Stimulated activated naive CD8-positive, alpha-beta T cell treated with anti-CD3 and anti-CD28 coated beads, Interleukin-15, amount 100 ng/mL, for 72 hours (primary cell): Measurements from ENCODE around the gene MAP2K6.

Experiments
- ATAC-seq: fragments of 150-1000 bp; cut with Tn5 transposase; 2 replicates; pipeline ENCODE4 v1.10.0; 2021; ENCODE audit warnings: mild to moderate bottlenecking, moderate library complexity
- DNase-seq, 2 donors: peaks; one replicate each; pipeline ENCODE4 v3.0.0; 2021 to 2022
- H3K27ac Mint-ChIP-seq, 2 donors: one replicate each; pipeline ENCODE4 v1.8.0; 2022; ENCODE audit warnings: mild to moderate bottlenecking in 2 of 2, mixed read lengths in 2 of 2, moderate library complexity in 2 of 2
- H3K27me3 Mint-ChIP-seq: one replicate; pipeline ENCODE4 v1.8.0; 2022; ENCODE audit warnings: mixed read lengths
- H3K4me1 Mint-ChIP-seq: one replicate; pipeline ENCODE4 v1.8.0; 2022; ENCODE audit warnings: mild to moderate bottlenecking, mixed read lengths
- H3K4me3 Mint-ChIP-seq, 2 donors: one replicate each; pipeline ENCODE4 v1.8.0; 2022; ENCODE audit warnings: mild to moderate bottlenecking in 2 of 2, mixed read lengths in 2 of 2, moderate library complexity in 1 of 2
- H3K9me3 Mint-ChIP-seq, 2 donors: one replicate each; pipeline ENCODE4 v1.8.0; 2022; ENCODE audit warnings: mixed read lengths in 2 of 2

MAP2K6 gene

GRCh38 chr17:69414408-69415274 lies at the start of gene MAP2K6:
TSS of gene MAP2K6 (plus strand) at chr17:69414697. CDS start at chr17:69414985, 288 bp downstream.
- Mint-ChIP-seq H3K27ac (no peak within 1 kb of the TSS), H3K27me3 (no peaks in the 10 kb centered on the region), H3K4me1 (peaks cover 6% of the 10 kb centered on the region), H3K4me3 (no peak within 1 kb of the TSS), H3K9me3 (no peaks in the 10 kb centered on the region)
- DNase-seq (peak; percentile 73 to 80), ATAC-seq (peak; percentile 98)

- H3K9me3 Mint-ChIP-seq = no peaks in the 10 kb centered on the region
- peak; percentile 50 for ATAC-seq
These were observed 47.2 kb upstream of the MAP2K6 start for GRCh38 chr17:69367298-69367697.

GRCh38 chr17:69373069-69373468 lies 41.4 kb upstream of the MAP2K6 start:
- Mint-ChIP-seq H3K9me3 (no peaks in the 10 kb centered on the region), H3K27me3 (no peaks in the 10 kb centered on the region), H3K4me1 (peaks cover 6% of the 10 kb centered on the region), H3K4me3 (no peak overlapping the region), H3K27ac (no peak overlapping the region)
- DNase-seq (no peak), ATAC-seq (no peak)

More at GRCh38 chr17:69367298-69367697, 47.2 kb upstream of the MAP2K6 start:
- peak overlapping the region in 1 of 2 donors; percentile 73 for H3K27ac Mint-ChIP-seq
- no peaks in the 10 kb centered on the region for H3K27me3 Mint-ChIP-seq
- H3K4me1 Mint-ChIP-seq = no peaks in the 10 kb centered on the region
- DNase-seq = no peak
- H3K4me3 Mint-ChIP-seq = no peak overlapping the region

GRCh38 chr17:69375229-69375628 lies 39.3 kb upstream of the MAP2K6 start:
- no peaks in the 10 kb centered on the region for H3K9me3 Mint-ChIP-seq
- H3K4me1 Mint-ChIP-seq = peaks cover 6% of the 10 kb centered on the region
- no peak for ATAC-seq
- H3K27ac Mint-ChIP-seq = no peak overlapping the region
- H3K27me3 Mint-ChIP-seq = no peaks in the 10 kb centered on the region
- DNase-seq = no peak
- H3K4me3 Mint-ChIP-seq = no peak overlapping the region

GRCh38 chr17:69388822-69389442 lies 25.6 kb upstream of the MAP2K6 start:
- DNase-seq (no peak), ATAC-seq (no peak)
- Mint-ChIP-seq H3K9me3 (no peaks in the 10 kb centered on the region), H3K27ac (no peak overlapping the region), H3K27me3 (peaks cover 5% of the 10 kb centered on the region), H3K4me3 (no peak overlapping the region), H3K4me1 (no peaks in the 10 kb centered on the region)

GRCh38 chr17:69390795-69391501 lies 23.5 kb upstream of the MAP2K6 start:
- DNase-seq (no peak), ATAC-seq (no peak)
- Mint-ChIP-seq H3K27ac (no peak overlapping the region), H3K4me3 (no peak overlapping the region), H3K27me3 (peaks cover 5% of the 10 kb centered on the region), H3K4me1 (no peaks in the 10 kb centered on the region), H3K9me3 (no peaks in the 10 kb centered on the region)

GRCh38 chr17:69401251-69401650 lies 13.2 kb upstream of the MAP2K6 start:
- Mint-ChIP-seq H3K4me1 (no peaks in the 10 kb centered on the region), H3K27ac (no peak overlapping the region), H3K4me3 (no peak overlapping the region), H3K27me3 (no peaks in the 10 kb centered on the region), H3K9me3 (peaks cover 4 to 7% of the 10 kb centered on the region in 2 donors)
- no peak for ATAC-seq
- no peak for DNase-seq

- Mint-ChIP-seq H3K4me3 (no peak overlapping the region), H3K27me3 (no peaks in the 10 kb centered on the region), H3K4me1 (no peaks in the 10 kb centered on the region), H3K27ac (no peak overlapping the region), H3K9me3 (peaks cover 4 to 7% of the 10 kb centered on the region in 2 donors)
- ATAC-seq (no peak), DNase-seq (no peak)
These were observed 12.4 kb upstream of the MAP2K6 start for GRCh38 chr17:69402052-69402451.

GRCh38 chr17:69404399-69404798 lies 10.1 kb upstream of the MAP2K6 start:
- Mint-ChIP-seq H3K27me3 (no peaks in the 10 kb centered on the region), H3K27ac (peak overlapping the region in 1 of 2 donors; percentile 38), H3K9me3 (peaks cover 4 to 7% of the 10 kb centered on the region in 2 donors), H3K4me3 (no peak overlapping the region), H3K4me1 (no peaks in the 10 kb centered on the region)
- ATAC-seq = no peak
- DNase-seq = no peak

GRCh38 chr17:69405096-69405495 lies 9.4 kb upstream of the MAP2K6 start:
- no peak for DNase-seq
- Mint-ChIP-seq H3K27me3 (no peaks in the 10 kb centered on the region), H3K9me3 (peaks cover 4 to 6% of the 10 kb centered on the region in 2 donors), H3K27ac (no peak overlapping the region), H3K4me1 (no peaks in the 10 kb centered on the region), H3K4me3 (no peak overlapping the region)
- ATAC-seq = no peak

GRCh38 chr17:69406941-69407340 lies 7.6 kb upstream of the MAP2K6 start:
- H3K9me3 Mint-ChIP-seq = no peaks in the 10 kb centered on the region
- DNase-seq (no peak), ATAC-seq (no peak)
- no peak overlapping the region for H3K27ac Mint-ChIP-seq
- H3K27me3 Mint-ChIP-seq = no peaks in the 10 kb centered on the region
- no peaks in the 10 kb centered on the region for H3K4me1 Mint-ChIP-seq
- no peak overlapping the region for H3K4me3 Mint-ChIP-seq

GRCh38 chr17:69407759-69408158 lies 6.7 kb upstream of the MAP2K6 start:
- Mint-ChIP-seq H3K4me3 (no peak overlapping the region), H3K27ac (no peak overlapping the region)

GRCh38 chr17:69410671-69411070 lies 3.8 kb upstream of the MAP2K6 start:
- H3K9me3 Mint-ChIP-seq = no peaks in the 10 kb centered on the region
- no peak overlapping the region for H3K4me3 Mint-ChIP-seq
- H3K27ac Mint-ChIP-seq = no peak overlapping the region
- no peaks in the 10 kb centered on the region for H3K27me3 Mint-ChIP-seq
- no peaks in the 10 kb centered on the region for H3K4me1 Mint-ChIP-seq
- DNase-seq = no peak
- ATAC-seq = no peak

More at GRCh38 chr17:69407759-69408158, 6.7 kb upstream of the MAP2K6 start:
- H3K9me3 Mint-ChIP-seq = no peaks in the 10 kb centered on the region
- DNase-seq (no peak), ATAC-seq (no peak)
- H3K4me1 Mint-ChIP-seq = no peaks in the 10 kb centered on the region
- H3K27me3 Mint-ChIP-seq = no peaks in the 10 kb centered on the region

- Mint-ChIP-seq H3K4me1 (no peaks in the 10 kb centered on the region), H3K9me3 (no peaks in the 10 kb centered on the region), H3K27me3 (no peaks in the 10 kb centered on the region), H3K4me3 (no peak overlapping the region), H3K27ac (no peak overlapping the region)
- DNase-seq = no peak
- ATAC-seq = no peak
These were observed 2.7 kb upstream of the MAP2K6 start for GRCh38 chr17:69411766-69412165.

- no peak overlapping the region for H3K27ac Mint-ChIP-seq
- H3K27me3 Mint-ChIP-seq = no peaks in the 10 kb centered on the region
- no peaks in the 10 kb centered on the region for H3K4me1 Mint-ChIP-seq
- no peak overlapping the region for H3K4me3 Mint-ChIP-seq
- no peaks in the 10 kb centered on the region for H3K9me3 Mint-ChIP-seq
- ATAC-seq = no peak
- DNase-seq = no peak
These were observed 2.2 kb upstream of the MAP2K6 start for GRCh38 chr17:69412251-69412671.

- DNase-seq = no peak
- H3K9me3 Mint-ChIP-seq = no peaks in the 10 kb centered on the region
- no peaks in the 10 kb centered on the region for H3K27me3 Mint-ChIP-seq
- ATAC-seq = no peak
- no peak overlapping the region for H3K27ac Mint-ChIP-seq
- H3K4me3 Mint-ChIP-seq = no peak overlapping the region
- H3K4me1 Mint-ChIP-seq = peaks cover 7% of the 10 kb centered on the region
These were observed 934 bp downstream of the MAP2K6 start for GRCh38 chr17:69415431-69415830.
